ENCODE data around the gene RINL.
"Not testable (repeated sequence)": the region's sequence is repeated elsewhere in the genome, so short reads cannot be mapped to it uniquely, and the experiment has no call there.

RINL gene

DNA sequence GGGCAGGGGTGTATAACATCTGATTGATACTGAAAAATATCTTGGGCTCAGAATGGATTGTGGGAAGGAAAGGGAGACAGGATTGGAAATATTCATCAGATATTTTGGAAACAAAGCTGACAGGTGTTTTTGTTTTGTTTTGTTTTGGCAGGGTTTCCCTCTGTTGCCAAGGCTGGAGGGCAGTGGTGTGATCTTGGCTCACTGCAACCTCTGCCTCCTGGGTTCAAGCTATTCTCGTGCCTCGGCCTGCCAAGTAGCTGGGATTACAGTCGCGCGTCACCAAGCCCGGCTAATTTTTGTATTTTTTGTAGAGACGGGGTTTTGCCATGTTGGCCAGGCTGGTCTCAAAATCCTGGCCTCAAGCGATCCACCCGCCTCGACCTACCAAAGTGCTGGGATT, 4.7 kb downstream of the RINL start:
- DNase-seq: not testable (repeated sequence)

DNA sequence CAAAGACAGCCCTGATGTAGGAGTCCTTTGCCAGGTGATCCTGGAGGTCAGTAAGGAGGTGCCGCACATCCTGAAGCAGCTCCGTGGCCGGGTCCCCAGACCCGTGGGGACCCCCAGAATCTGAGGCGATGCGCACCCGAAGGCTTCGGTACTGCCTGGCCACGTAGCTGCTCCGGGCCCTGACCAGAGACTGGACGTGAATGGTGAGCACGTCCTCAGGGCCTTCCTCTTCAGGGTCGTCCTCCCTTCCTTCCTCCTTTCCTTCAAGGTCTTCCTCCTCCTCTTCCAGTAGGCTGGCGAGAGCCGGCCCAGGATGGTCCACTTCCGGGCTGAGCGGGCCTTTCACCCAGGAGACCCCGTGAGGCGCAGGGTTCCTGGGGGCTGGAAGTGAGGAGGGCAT, 7.5 kb downstream of the RINL start:
- DNase-seq: no peak

DNA sequence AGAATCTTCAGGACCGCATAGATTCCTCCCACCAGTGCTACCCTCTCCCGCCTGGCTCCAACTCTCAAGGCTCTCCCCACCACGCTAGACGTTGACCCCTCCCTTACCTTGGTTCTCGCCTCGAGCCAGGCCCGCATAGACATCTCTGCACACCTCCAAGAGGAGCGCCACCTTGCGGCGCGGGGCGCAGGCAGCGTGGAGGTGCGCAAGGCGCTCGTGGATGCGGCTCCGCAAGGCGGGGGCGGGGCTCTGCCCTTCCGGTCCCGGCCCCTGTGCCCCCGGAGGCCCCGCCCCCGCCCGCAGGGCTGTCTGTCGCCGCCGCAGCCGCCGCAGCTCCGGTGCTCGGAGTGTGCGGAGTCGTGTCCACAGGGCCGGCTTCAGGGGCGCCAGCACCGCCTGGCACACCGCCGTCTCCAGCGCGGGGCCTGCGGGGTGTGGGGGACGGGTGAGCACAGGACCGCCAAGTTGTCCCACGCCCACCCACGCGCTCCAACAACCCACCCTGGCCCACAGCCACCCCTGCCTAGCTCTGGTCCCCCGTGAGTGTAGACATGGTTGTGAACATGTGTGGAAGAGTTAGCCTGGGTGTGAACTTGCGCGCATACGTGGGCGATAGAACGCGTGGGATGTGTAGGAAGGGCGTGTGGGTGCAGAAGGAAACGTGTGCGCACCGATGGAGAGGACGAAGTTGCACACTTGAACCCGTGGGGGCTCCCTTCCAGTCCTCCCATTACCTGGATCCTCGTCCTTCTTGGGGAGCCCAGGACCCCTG, 8.1 kb downstream of the RINL start:
- peak; percentile 81 for DNase-seq

DNA sequence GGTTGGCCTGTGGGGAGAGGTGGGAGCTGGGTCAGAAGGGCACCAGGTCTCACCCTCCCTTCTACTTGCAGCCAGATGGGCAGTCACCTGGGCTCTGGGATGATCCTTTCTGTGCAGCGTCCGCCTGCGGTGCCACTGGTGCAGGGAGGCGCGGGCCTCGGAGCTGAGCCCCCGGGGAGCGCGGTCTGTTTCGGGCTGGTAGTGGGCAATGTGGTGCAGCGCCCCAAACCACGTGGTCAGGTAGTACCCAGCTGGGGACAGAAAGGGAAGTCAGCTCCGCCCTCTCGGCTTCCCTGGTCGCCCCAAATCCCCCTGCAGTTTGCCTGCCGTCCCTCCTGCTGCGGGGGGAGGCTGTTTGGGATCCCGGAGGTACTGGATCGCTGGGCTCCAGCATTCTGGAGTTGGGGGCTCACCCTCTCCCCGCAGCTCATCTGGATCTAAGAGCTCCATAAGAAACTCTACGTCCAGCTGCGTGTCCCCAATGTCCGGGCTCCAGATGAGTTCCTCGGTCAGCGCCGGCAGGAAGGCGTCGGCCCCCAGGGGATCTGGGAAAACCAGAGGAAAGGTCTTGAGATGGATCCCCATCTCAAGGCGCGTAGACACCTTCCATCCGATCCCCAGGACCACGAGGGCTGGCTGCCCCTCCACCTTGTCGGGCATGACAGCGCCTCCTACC, 8.8 kb downstream of the RINL start:
- DNase-seq: no peak

DNA sequence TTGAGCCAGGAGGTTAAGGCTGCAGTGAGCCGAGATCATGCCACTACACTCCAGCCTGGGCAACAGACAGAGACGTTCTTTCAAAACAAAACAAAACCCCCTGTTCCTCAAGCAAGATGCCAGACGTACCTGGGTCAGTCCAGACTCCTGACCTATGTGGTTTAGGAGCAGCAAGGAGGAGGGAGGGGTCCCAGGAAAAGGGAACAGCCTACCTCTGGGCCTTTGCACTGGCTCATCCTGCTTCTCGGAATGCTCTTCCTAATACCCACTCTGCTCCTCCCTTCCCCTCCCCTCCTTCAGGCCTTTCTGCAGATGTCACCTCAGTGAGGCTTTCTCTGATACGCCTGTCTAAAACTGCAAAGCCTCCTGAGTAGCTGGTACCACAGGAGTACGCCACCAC, 9.5 kb downstream of the RINL start:
- no peak for DNase-seq

DNA sequence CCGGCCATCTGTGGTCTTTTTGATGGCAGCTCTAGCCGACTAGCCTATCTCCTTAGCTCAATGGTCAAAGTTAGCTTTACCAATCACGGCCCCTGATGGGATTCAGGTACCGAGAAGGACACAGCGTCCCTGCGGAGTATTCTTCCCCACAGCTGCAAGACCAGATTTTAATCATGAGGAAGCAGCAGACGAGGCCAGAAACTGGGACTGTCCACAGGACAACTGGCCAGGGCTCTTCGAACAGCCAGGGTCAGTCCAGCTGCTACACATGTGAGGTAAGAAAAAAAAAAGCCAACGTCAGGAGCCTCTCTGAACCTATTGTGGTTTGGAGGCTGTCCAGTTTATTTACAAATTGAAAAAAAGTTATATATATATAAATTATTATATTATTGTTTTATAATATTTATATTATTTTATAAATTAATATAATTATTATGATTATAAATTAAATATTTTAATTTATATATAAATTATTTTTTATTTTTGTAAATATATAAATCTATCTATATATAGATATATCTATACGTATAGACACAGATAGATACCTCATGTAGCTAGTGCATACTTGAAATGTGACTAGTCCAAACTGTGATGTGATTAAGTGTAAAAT, 10.8 kb downstream of the RINL start:
- no peak for DNase-seq

DNA sequence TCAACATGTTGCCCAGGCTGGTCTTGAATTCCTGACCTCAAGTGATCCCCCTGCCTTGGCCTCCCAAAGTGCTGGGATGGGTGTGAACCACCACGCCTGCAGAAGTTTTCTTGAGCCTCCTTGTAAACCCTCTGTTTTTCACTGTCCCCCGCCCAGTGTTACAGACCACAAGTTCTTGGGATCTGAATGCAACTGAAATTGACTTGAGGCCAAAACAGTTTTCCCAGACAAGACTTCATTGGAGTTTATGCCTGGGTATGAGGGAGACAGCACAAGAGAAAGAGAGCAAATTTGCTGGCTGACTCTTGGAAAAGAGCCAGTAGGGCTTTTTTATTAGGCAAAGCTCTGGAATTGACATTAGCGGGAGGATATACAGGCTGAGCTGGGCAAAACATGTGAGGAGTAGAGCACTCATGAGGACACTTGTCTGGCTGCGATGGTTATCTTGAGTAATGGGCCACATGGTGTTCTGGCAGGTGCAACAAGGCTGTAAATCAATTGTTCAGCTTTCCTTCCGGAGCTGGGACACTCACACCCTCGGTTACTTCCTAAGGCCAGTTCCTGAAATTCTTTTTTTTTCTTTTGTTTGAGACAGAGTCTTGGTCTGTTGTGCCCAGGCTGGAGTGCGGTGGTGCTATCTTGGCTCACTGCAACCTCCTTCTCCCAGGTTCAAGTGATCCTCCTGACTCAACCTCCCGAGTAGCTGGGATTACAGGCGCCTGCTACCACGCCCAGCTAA, 15.6 kb downstream of the RINL start:
- peak; percentile 94 for DNase-seq

DNA sequence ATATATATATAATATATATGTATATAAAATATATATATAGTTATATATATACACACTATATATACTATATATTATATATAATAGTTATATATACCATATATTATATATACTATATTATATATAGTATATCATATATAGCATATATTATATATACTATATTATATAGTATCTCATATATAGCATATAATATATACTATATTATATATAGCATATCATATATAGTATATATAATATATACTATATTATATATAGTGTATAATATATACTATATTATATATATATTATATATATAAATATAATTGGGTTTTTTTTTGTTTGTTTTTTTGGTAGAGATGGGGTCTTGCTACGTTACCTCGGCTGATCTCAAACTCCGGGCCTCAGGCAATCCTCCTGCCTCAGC, 16.7 kb downstream of the RINL start:
- DNase-seq: no peak

DNA sequence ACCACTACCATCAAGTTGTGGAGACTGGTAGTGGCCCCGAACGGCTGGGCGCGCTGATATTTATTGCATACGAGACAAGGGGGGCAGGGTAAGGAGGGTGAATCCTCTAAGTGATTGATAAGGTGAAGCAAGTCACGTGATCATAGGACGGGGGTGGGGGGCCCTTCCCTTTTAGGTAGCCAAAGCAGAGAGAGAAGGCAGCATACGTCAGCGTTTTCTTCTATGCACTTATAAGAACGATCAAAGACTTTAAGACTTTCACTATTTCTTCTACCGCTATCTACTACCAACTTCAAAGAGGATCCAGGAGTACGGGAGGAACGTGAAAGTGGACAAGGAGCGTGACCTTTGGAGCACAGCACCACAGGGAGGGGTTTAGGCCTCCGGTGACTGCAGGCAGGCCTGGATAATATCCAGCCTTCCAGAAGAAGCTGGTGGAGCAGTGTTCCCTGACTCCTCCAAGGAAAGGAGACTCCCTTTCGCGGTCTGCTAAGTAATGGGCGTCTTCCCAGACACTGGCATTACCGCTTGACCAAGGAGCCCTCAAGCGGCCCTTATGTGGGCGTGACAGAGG, 18.4 kb downstream of the RINL start:
- DNase-seq: not testable (repeated sequence)

DNA sequence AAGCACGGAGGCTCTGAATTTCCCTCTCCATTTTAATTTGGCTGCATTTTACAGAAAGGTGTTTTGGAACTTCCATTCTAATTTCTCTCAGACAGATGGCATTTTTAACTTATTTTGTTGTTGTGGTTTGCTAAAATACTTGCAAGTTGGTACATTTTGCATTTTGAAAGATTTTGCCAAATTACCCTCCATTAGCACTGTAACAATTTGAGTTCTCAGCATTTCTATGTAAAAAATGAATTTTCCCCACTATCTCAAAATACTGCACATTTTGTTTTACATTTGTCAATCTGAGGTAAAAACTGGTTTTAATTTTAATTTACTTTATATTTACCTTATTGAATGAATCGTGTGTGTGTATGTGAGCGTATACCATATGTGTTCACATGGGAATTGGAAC, 21.3 kb downstream of the RINL start:
- DNase-seq: no peak

DNA sequence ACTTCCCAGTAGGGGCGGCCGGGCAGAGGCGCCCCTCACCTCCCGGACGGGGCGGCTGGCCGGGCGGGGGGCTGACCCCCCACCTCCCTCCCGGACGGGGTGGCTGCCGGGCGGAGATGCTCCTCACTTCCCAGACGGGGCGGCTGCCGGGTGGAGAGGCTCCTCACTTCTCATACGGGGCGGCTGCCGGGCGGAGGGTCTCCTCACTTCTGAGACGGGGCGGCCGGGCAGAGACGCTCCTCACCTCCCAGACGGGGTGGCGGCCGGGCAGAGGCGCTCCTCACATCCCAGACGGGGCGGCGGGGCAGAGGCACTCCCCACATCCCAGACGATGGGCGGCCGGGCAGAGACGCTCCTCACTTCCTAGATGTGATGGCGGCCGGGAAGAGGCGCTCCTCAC, 22.3 kb downstream of the RINL start:
- not testable (repeated sequence) for DNase-seq

DNA sequence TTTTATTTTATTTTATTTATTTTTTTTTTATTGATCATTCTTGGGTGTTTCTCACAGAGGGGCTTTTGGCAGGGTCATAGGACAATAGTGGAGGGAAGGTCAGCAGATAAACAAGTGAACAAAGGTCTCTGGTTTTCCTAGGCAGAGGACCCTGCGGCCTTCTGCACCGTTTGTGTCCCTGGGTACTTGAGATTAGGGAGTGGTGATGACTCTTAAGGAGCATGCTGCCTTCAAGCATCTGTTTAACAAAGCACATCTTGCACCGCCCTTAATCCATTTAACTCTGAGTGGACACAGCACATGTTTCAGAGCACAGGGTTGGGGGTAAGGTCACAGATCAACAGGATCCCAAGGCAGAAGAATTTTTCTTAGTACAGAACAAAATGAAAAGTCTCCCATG, 23.1 kb downstream of the RINL start:
- not testable (repeated sequence) for DNase-seq

DNA sequence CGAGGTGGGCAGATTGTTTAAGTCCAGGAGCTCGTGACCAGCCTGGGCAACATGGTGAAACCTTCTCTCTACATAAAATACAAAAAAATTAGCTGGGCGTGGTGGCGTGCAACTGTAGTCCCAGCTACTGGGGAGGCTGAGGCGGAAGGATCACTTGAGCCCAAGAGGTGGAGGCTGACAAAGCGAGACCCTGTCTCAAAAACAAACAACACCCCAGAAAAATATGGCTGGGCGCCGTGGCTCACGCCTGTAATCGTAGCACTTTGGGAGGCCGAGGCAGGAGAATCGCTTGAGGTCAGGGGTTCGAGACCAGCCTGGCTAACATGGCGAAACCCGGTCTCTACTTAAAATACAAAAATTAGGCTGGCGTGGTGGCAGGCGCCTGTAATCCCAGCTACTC, 24.9 kb downstream of the RINL start:
- no peak for DNase-seq

DNA sequence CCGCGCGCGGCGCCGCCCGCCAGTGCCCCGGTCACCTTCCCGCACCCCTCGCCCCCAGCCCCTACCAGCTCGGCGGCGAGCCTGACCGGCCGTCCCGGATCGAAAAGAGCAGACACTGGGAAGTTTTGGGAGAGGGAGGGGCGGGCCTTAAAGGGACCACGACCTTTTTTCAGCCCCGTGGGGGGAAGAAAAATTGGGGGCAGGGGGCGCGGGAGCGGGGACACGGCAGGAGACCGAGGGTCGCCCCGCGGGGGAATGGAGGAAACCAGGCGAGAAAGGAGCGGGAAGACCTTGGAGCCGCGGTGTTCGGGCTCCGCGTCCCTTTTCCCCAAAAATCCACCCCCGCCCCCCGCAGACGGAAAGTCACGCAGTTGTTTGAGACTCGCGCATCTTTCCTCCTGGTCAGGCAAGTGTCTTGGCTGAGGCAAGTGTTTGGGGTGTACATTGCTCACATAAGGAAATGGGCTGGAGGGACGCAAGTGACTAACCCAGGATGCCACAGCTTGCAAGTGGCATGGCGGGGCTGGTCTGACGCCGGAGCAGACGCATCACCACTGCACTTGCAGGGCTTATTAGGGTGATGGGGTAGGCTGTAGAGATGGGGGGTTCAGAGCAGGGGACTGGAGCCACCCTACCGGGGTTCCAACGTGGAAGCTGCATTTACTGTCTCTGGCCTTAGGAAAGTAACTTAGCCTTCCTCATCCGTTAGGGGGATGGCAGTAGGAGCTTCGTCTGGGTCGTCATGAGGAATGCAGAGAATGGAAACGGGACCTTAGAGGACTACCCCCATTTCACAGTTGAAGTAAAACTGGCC, 25.6 kb downstream of the RINL start:
- no peak for DNase-seq

DNA sequence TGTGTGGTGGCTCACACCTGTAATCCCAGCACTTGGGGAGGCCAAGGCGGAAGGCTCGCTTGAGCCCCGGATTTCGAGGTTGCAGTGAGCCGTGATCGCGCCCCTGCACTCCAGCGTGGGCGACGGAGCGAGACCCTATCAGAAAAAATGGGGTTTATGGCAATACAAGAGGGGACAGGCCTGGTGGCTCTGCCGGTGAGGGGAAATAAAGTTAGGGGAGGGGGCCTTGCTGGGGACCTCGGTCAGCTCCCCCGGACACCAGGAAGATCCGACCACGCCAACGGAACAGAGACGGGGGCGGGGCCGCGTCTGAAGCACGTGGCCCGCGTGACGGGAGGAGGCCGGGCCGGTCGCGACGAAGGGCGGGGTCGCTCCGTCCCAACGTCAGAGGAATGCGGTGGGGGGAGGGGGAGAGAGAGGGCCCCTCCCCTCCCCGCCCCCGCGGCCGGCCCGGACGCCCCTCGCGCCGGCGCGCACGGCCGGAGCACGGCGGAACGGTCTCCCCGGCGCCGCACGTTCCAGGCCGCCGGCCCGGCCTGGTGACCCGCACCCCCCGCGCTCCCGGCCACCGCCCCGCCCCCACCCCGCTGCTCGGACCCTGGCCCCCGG, 26.3 kb downstream of the RINL start:
- peak; percentile 48 for DNase-seq

DNA sequence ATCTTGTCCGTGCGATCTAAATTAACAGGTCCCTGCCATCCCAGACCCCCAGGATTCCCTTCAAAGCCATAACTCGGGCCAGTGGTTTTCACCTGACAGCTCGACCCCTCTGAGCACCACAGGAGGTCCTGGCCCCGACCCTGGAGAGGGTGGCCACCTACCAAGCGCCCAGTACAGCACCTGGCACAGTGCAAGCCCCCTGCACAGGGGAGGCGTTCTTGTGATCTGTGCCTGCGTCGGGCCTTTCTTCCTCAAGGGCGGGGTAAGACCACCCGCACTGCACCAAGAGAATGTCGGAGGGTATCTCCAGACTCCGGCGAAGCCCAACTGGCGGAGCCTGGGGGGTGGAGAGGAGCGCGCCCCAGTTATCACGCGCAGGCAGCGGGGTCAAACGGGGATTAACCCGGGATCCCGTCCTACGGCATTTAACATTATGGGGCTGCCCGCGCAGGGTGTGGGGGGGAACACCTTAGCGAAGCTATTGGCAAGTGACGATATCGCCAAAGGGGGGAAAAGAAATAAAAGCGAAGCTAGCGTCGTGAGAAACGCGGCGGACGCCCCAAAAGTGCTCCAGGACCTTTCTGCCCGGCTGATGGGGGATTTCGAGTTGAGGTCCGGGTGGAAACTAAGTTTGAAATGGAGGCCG, 27.0 kb downstream of the RINL start:
- DNase-seq: no peak

DNA sequence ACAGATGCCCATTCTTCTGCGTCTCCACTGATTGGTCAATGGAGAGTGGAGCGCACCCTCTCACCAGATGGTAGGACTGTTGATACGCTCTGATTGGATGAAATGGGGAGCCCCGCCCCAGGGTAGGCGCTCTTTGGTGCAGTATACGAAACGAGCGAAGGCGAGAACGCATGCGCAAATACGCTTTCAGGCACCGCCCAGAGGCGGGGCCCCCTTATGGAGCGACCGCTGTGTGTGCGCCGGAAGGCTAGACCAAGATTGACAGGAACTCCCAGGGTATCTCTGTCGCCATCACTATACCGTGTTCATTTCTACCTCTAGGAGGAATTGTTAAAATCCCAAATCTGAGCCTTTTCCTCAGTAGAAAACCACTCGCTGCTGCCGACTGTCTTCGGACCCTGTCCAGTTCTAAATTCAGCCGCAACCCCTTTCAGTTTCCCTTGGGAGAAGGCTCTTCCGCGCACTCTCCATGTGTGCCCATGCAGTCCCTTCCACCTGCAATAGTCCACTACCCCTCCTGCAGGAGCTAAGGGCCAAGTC, 27.6 kb downstream of the RINL start:
- DNase-seq: no peak

DNA sequence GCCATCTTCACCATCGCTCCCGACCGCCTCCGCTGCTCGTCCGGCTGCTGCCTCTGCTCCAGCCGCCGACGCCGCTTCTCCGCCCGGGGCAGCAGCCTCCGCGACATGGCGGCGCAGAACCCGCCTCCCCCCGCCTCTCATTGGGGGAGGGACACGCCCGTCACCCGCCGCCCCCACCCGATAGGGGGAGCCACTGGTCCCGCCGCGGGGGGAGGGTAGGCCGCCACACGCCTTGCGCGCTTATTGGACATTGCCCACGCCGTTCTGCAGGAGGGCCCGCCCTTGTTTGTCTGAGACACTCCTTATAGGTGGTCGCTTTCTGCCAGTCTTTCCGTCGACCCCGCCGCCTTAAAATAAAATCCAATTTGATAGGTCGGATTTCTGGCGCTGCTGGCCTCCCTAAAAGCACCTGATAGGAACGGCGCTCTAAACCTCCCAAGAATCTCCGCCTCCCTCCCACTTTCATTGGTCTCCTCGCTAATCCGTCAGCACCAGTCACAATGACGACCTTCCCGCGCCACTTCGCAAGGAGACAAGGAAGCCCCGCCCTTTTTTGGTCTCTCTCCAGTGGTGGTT, 28.1 kb downstream of the RINL start, which contains the start of gene HNRNPL:
Gene HNRNPL, minus strand, starts transcription at position 127 of the 576 bp plus-strand sequence. Its CDS starts 20 bp downstream, at position 107.
- DNase-seq: peak; percentile 99

DNA sequence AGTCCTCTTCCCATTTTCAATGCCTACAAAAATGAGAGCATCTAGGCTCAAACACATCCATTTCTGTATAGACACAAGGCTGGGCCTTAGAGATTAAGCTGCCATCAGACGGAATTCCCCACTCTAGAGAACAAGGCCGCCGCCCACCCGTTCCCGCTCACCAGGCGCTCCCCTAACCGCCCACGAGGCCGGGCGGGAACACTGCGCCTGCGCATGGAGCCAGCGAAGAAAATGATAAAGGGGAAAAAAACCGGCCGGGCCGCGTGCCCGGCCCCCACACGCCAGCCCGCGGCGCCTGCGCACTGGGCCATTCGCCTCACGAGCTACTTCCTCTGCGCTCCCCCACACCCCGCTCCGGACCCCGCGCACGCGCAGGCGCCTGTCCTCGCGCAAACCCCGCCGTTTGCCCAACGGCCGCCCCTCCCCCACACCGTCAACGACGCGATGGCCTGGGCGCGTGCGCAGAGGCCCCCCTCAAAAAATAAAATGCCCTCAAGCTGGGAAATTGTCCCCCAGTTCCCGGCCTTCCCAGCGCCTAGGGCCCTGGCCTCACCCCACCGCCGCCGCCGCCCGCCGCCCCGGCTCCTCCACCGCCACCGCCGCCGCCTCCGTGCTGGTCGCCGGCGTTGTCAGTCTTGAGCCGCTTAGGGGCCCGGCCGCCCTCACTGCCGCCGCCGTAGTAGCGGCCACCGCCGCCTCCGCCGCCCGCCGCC, 28.8 kb downstream of the RINL start:
- DNase-seq: peak; percentile 85

All from NCI-H2029 treated with DMSO at 0.1 percent for 48 hours (cell line).